ENCODE data around the gene HNRNPUL1.

DNA sequence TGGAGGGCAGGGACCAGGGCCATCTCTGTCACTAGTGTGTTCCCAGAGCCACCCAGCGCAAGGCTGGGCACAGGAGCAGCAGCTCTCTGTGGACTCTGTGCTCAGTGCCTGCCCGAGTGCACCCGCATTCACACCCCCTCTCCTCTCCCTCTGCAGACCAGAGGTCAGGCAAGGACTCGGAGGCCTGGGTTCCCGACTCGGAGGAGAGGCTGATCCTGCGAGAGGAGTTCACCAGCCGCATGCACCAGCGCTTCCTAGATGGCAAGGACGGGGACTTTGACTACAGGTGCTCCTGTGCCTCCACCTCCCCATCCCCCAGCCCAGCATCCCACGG is 56.0 kb downstream of the HNRNPUL1 start:
- TF ChIP-seq, protein P1, sequence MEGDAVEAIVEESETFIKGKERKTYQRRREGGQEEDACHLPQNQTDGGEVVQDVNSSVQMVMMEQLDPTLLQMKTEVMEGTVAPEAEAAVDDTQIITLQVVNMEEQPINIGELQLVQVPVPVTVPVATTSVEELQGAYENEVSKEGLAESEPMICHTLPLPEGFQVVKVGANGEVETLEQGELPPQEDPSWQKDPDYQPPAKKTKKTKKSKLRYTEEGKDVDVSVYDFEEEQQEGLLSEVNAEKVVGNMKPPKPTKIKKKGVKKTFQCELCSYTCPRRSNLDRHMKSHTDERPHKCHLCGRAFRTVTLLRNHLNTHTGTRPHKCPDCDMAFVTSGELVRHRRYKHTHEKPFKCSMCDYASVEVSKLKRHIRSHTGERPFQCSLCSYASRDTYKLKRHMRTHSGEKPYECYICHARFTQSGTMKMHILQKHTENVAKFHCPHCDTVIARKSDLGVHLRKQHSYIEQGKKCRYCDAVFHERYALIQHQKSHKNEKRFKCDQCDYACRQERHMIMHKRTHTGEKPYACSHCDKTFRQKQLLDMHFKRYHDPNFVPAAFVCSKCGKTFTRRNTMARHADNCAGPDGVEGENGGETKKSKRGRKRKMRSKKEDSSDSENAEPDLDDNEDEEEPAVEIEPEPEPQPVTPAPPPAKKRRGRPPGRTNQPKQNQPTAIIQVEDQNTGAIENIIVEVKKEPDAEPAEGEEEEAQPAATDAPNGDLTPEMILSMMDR (IDR thresholded peaks at IDR 0.05) = no peak
- no peak for TF ChIP-seq POLR2A (IDR thresholded peaks at IDR 0.05)
